GM12892 (cell line): ENCODE measurements around the gene RIN2.

Experiments used
- POLR2A ChIP-seq: IDR thresholded peaks from 2 replicates; pipeline ENCODE4 v1.6.1; 2011; ENCODE audit warnings: low read depth, low read length, control low read depth
- POLR2AphosphoS5 ChIP-seq: IDR thresholded peaks from 2 replicates; pipeline ENCODE4 v1.6.1; 2011; ENCODE audit warnings: low read depth, low read length, control low read depth

- TF ChIP-seq POLR2AphosphoS5 (no peak), POLR2A (no peak)
These were observed 15.4 kb downstream of the RIN2 start for GRCh38 chr20:19773471-19773870.
